AG09319 (cell line): Measurements from ENCODE around the gene MYCBP2.

Experiments
- DNase-seq: peaks from one replicate; pipeline ENCODE4 v3.0.0-alpha.2; 2010; ENCODE audit warnings: low read depth; ENCODE audit errors: extremely low read depth
- TF ChIP-seq, protein P1 (sequence below): IDR thresholded peaks from 2 replicates; pipeline ENCODE4 v1.5.1; 2011; ENCODE audit warnings: low read depth, mild to moderate bottlenecking, inconsistent platforms, low read length, moderate library complexity

Gene MYCBP2

DNA sequence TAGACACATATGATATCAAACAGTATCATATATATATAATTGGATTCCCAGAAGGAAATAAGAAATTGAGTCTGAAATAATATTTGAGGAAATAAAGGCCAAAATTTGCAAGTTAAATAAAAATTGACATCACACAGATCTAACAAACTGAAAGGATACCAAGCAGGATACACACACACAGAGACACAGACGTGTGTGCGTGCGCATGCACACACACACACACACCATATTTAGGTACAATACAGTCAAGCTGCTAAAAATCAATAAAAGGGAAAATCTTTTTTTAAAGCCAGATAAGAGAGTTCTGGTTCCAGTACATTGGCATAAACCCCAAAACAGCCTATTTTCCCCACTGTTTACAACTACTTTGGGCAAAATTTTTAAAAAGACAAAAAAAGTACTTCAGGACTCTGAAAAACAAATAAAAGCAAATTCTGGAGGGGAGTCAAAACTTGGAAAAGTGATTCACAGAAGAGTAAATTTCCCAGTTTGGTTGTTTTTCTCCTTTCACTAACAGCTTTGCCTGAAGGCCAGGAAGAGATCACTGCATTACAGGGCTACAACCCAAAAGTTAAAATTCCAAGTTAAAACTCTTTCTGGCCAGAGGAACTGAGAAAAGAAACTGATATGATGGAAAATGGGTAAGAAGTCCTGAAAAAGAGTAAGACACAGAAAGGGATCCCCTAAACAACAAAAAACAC lies 16.2 kb downstream of the MYCBP2 start:
- DNase-seq = no peak
- TF ChIP-seq, protein P1, sequence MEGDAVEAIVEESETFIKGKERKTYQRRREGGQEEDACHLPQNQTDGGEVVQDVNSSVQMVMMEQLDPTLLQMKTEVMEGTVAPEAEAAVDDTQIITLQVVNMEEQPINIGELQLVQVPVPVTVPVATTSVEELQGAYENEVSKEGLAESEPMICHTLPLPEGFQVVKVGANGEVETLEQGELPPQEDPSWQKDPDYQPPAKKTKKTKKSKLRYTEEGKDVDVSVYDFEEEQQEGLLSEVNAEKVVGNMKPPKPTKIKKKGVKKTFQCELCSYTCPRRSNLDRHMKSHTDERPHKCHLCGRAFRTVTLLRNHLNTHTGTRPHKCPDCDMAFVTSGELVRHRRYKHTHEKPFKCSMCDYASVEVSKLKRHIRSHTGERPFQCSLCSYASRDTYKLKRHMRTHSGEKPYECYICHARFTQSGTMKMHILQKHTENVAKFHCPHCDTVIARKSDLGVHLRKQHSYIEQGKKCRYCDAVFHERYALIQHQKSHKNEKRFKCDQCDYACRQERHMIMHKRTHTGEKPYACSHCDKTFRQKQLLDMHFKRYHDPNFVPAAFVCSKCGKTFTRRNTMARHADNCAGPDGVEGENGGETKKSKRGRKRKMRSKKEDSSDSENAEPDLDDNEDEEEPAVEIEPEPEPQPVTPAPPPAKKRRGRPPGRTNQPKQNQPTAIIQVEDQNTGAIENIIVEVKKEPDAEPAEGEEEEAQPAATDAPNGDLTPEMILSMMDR = no peak

DNA sequence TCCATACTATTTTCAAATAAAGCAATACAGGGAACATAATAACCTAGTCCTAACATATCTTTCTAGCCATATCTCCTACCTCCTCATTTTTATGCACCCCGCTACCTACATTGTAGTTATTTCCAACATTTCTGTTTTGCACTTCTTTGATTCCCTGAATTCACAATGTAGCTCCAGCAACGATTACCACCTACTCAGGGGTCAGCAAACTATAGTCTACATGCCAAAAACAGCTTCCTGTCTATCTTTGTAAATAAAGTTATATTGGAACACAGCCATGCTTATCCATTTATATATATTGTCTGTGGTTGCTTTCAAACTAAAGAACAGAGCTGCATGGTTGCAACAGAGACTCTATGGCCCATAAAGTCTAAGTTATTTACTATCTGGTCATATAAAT lies 16.7 kb downstream of the MYCBP2 start:
- TF ChIP-seq, protein P1 = no peak
- DNase-seq = no peak

DNA sequence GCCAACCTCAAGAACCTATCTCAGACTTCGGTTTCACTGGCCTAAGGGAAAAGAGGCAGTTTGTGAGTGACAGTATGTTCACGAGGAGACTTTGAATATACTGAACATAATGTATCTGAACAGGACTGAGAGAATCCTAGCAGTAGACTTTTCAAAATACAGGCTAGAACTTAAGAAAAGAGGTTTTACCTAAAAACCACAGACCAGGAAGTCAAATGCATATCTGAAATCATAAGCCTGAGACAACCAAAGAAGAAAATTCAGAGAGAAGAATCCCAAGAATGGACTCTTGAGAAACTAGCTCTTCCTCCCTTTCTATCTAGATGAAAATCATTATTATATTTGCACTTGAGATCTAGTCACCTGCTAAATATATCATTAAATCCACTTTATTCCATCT lies 17.6 kb downstream of the MYCBP2 start:
- no peak for DNase-seq

DNA sequence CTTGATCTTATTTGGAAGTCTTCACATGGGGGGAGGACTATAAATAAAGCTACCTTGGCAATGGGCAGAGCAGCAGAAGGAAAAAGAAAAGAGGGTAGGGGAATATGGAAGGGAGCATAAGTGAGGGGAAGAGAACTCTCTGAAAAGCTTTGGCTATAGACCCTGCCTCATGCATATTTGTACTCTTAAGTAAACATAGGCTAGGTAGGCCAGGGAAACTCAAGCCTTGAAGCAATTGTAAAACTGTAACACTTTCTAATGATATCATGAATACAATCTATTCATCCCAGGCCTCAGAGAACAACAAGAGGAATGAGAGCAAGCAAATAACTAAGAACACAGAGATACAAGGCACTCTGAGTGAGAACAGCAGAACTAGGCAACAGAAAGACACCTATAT lies 20.4 kb downstream of the MYCBP2 start:
- TF ChIP-seq, protein P1 = no peak
- no peak for DNase-seq

More for the DNA sequence above, 17.6 kb downstream of the MYCBP2 start:
- TF ChIP-seq, protein P1 = no peak

DNA sequence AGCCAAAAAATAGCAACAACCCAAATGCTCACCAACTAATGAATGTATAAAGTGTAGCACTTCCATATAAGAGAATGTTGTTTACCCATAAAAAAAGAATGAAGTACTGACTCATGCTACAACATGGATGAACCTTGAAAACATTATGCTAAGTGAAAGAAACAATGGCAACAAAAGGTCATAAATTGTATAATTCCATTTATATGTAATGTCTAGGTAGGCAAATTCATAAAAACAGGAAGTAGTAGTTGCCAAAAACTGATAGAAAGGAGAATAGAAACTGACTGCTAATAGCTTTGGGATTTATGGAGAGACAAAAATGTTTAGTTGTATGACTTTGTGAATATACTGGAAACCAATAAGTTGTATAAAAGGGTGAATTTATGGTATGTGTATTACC lies 21.6 kb downstream of the MYCBP2 start:
- no peak for DNase-seq
- TF ChIP-seq, protein P1 = no peak

DNA sequence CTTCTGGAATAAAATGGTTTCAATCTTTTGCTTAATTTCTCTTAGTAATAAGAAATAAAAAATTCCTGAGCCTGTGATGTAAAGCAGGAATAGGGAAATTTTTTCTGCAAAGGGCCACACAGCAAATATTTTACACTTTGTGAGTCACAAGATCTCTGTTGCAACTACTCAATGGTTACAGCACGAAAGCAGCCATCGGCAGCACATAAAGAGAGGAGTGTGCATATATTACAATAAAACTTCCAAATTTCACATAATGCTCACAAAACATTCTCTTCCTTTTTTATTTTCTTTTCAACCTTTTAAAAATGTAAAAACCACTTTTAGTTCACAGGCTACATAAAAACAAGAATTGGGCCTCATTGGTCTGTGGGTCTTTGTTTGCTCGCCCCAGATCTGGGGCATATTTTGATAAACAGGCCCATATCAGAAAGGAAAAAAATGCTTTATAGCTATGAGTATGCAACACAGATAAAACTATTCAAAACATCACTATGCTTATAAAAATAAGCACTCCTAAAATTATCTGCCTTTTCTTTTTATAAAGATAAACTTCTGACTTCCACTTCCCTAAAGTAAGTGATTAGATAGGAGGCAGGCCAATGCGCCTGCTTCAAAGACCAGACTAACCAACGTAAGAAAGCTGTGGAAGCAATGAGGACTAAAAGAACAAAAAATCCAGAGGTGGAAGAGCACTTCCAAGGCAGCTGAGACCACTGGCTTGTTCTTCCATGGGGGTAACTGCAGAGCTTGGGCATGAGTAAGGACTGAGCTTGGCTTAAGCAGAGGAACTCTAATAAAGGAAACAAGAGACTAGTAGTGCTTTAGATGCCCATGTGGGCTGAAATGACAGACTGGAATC lies 26.5 kb downstream of the MYCBP2 start:
- no peak for DNase-seq

More for the DNA sequence above, 26.5 kb downstream of the MYCBP2 start:
- TF ChIP-seq, protein P1 = no peak
